ENCODE results near the gene DENND1C. TPM values are rescaled to one million over a fixed set of nuclear protein-coding genes. Genes with fewer than 3 reads are reported as not detected.

Gene DENND1C
- total and polyA plus RNA-seq, 2 donors (not counting 1 experiment from before 2014, with no cell fraction given): not detected

GRCh38 chr19:6529937-6530385 lies 48.4 kb upstream of the DENND1C start:
- H3K4me3 ChIP-seq (replicated peaks in 1 of 4; ENCODE audit: control extremely low read depth in 1 of 4, insufficient read depth in 1 of 4, low read depth in 3 of 4, low read length in 4 of 4): peak overlapping the region; percentile 45 to 86 (median 67)
- H3K36me3 ChIP-seq (ENCODE audit: control insufficient read depth, insufficient read depth, low read length): no peaks in the 10 kb centered on the region
- peaks cover 5% of the 10 kb centered on the region for H3K4me1 ChIP-seq (ENCODE audit: control insufficient read depth, extremely low read depth, insufficient read depth, low read length)
- H3K79me2 ChIP-seq (ENCODE audit: control insufficient read depth, insufficient read depth, low read length): no peaks in the 10 kb centered on the region
- TF ChIP-seq EZH2 (IDR thresholded peaks at IDR 0.05; ENCODE audit: low read length, missing control alignments): no peak
- peak overlapping the region; percentile 52 for H3K27ac ChIP-seq (ENCODE audit: insufficient read depth, low read length)
- no peak for DNase-seq (ENCODE audit: low read depth in 2 of 2)
- peaks cover 8% of the 10 kb centered on the region for H3K27me3 ChIP-seq (ENCODE audit: control insufficient read depth, insufficient read depth, low read length)
- peak overlapping the region; percentile 90 for H3K4me2 ChIP-seq (ENCODE audit: extremely low read depth, insufficient read depth, low read length)
- no peaks in the 10 kb centered on the region for H3K9me3 ChIP-seq (ENCODE audit: control insufficient read depth, insufficient read depth, low read depth, low read length)
- peak overlapping the region; percentile 95 for H2AFZ ChIP-seq (ENCODE audit: low read length)
- H3K9ac ChIP-seq (ENCODE audit: insufficient read depth, low read length): peak overlapping the region; percentile 2
- H4K20me1 ChIP-seq (ENCODE audit: control insufficient read depth, extremely low read depth, insufficient read depth, low read length): no peaks in the 10 kb centered on the region

GRCh38 chr19:6529351-6529750 lies 47.8 kb upstream of the DENND1C start:
- no peaks in the 10 kb centered on the region for H4K20me1 ChIP-seq (ENCODE audit: control insufficient read depth, extremely low read depth, insufficient read depth, low read length)
- no peak overlapping the region for H3K9ac ChIP-seq (ENCODE audit: insufficient read depth, low read length)
- no peak for DNase-seq (ENCODE audit: low read depth in 2 of 2)
- no peak overlapping the region for H2AFZ ChIP-seq (ENCODE audit: low read length)
- peaks cover 5% of the 10 kb centered on the region for H3K4me1 ChIP-seq (ENCODE audit: control insufficient read depth, extremely low read depth, insufficient read depth, low read length)
- no peaks in the 10 kb centered on the region for H3K9me3 ChIP-seq (ENCODE audit: control insufficient read depth, insufficient read depth, low read depth, low read length)
- no peak overlapping the region for H3K4me3 ChIP-seq (replicated peaks in 1 of 4; ENCODE audit: control extremely low read depth in 1 of 4, insufficient read depth in 1 of 4, low read depth in 3 of 4, low read length in 4 of 4)
- no peak overlapping the region for H3K27ac ChIP-seq (ENCODE audit: insufficient read depth, low read length)
- H3K36me3 ChIP-seq (ENCODE audit: control insufficient read depth, insufficient read depth, low read length): no peaks in the 10 kb centered on the region
- H3K79me2 ChIP-seq (ENCODE audit: control insufficient read depth, insufficient read depth, low read length): no peaks in the 10 kb centered on the region
- TF ChIP-seq EZH2 (IDR thresholded peaks at IDR 0.05; ENCODE audit: low read length, missing control alignments): no peak
- TF ChIP-seq CTCF (conservative IDR thresholded peaks at IDR 0.05 in 1 of 2, IDR thresholded peaks at IDR 0.05 in 1 of 2; ENCODE audit: low read depth in 1 of 2, low read length in 2 of 2): no peak
- peaks cover 8% of the 10 kb centered on the region for H3K27me3 ChIP-seq (ENCODE audit: control insufficient read depth, insufficient read depth, low read length)
- no peak overlapping the region for H3K4me2 ChIP-seq (ENCODE audit: extremely low read depth, insufficient read depth, low read length)

GRCh38 chr19:6528544-6529121 lies 47.0 kb upstream of the DENND1C start:
- Histone ChIP-seq H3K4me3 (replicated peaks in 1 of 4; ENCODE audit: control extremely low read depth in 1 of 4, insufficient read depth in 1 of 4, low read depth in 3 of 4, low read length in 4 of 4) (no peak overlapping the region), H3K4me2 (ENCODE audit: extremely low read depth, insufficient read depth, low read length) (no peak overlapping the region), H3K27me3 (ENCODE audit: control insufficient read depth, insufficient read depth, low read length) (peaks cover 8% of the 10 kb centered on the region), H3K36me3 (ENCODE audit: control insufficient read depth, insufficient read depth, low read length) (no peaks in the 10 kb centered on the region), H3K79me2 (ENCODE audit: control insufficient read depth, insufficient read depth, low read length) (no peaks in the 10 kb centered on the region), H3K27ac (ENCODE audit: insufficient read depth, low read length) (no peak overlapping the region), H3K9ac (ENCODE audit: insufficient read depth, low read length) (no peak overlapping the region), H2AFZ (ENCODE audit: low read length) (no peak overlapping the region), H3K9me3 (ENCODE audit: control insufficient read depth, insufficient read depth, low read depth, low read length) (no peaks in the 10 kb centered on the region), H4K20me1 (ENCODE audit: control insufficient read depth, extremely low read depth, insufficient read depth, low read length) (no peaks in the 10 kb centered on the region), H3K4me1 (ENCODE audit: control insufficient read depth, extremely low read depth, insufficient read depth, low read length) (peaks cover 5% of the 10 kb centered on the region)
- DNase-seq (ENCODE audit: low read depth in 2 of 2): no peak
- TF ChIP-seq EZH2 (IDR thresholded peaks at IDR 0.05; ENCODE audit: low read length, missing control alignments) (no peak), CTCF (conservative IDR thresholded peaks at IDR 0.05 in 1 of 2, IDR thresholded peaks at IDR 0.05 in 1 of 2; ENCODE audit: low read depth in 1 of 2, low read length in 2 of 2) (no peak)
